GM12874 (cell line): ENCODE measurements around the gene KCTD21.

Experiments used
- TF ChIP-seq, protein P1 (sequence below): IDR thresholded peaks from 2 replicates; pipeline ENCODE4 v1.5.1; 2011; ENCODE audit warnings: low read depth, mild to moderate bottlenecking, control low read depth, low read length, moderate library complexity; ENCODE audit not compliant: insufficient read depth

KCTD21 gene

DNA sequence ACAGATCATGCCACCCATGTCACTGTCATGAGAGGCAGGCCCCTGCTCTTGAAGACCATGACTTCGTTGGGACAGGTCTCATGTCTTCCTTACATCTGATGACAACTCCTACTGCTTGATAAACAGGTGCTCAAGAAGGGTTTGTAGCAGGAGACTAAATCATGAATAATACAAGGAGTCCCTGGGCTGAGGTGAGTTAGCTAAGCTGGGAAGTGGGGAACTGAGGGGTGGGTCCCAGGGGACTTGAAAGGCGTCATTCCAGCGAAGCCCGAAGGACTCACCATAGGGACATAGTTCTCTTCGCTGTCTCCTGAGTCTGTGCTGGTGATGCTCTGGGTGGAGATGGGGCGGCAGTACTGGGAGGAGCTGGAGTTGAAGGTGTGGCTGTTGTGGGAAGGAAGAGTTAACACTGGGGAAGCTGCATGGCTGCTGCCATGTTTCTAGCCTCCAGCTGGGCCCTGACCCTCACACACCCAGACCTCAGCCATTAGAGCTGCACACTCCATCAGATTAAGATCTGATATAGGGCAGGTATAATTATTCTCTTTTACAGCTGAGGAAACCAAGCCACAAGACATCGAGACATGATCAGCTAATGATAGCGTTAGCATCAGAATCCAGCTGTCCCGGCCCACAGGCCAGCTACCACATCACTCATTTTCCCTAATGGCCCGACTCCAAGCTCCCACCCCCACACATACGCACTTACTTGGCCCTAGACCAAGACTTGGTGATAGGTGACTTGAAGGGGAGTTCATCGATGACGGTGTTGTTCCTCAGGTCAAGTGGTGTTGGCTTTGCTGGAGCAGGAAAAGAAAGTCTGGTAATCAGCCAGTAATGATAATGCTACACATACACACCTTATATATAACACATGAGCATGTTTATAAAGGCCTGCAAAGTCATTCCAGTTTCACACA is 33.2 kb upstream of the KCTD21 start:
- TF ChIP-seq, protein P1, sequence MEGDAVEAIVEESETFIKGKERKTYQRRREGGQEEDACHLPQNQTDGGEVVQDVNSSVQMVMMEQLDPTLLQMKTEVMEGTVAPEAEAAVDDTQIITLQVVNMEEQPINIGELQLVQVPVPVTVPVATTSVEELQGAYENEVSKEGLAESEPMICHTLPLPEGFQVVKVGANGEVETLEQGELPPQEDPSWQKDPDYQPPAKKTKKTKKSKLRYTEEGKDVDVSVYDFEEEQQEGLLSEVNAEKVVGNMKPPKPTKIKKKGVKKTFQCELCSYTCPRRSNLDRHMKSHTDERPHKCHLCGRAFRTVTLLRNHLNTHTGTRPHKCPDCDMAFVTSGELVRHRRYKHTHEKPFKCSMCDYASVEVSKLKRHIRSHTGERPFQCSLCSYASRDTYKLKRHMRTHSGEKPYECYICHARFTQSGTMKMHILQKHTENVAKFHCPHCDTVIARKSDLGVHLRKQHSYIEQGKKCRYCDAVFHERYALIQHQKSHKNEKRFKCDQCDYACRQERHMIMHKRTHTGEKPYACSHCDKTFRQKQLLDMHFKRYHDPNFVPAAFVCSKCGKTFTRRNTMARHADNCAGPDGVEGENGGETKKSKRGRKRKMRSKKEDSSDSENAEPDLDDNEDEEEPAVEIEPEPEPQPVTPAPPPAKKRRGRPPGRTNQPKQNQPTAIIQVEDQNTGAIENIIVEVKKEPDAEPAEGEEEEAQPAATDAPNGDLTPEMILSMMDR: no peak

DNA sequence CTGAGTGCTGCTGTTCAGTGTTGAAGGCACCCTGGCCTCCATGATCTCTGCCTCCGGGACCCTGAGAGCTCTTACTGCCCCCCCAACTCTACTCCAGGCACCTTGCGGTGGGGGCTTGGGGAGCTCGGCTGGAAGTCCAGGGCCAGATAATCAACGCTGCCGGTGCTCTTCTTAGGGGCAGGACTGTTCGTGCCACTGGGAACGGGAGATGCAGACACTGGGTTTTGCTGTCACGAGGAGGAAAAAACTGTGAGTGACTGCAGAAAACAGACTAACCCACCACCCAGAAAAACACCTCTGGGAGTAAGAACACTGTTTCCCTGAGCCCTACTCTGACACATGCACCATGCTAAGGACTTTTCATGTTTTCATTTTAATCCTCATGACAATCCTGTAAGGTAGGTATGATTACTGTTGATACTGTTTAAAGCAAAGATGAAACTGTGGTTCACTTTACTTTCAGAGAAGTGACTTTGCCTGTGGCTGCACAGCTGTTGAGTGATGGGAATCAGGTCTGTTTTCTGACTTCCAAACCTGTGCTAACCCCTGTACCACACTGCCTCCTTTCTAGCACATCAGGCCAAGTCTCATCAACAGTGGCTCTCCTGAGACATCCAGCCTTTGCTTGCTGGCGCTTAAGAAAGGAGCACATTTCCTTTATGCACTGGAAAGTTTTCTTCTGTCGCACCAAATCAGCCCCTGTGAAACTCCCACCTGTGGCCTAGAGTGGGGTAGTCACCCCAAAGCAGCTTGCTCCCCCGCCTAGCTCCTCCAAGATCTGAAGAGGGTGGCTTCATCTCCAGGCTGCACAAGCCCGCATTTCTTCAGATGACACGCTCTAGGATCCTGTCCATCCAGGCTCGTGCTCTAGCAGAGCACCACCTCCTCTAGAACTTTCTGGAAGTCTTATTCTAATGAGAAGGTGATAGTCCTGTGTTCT is 32.1 kb upstream of the KCTD21 start:
- TF ChIP-seq, protein P1: no peak

DNA sequence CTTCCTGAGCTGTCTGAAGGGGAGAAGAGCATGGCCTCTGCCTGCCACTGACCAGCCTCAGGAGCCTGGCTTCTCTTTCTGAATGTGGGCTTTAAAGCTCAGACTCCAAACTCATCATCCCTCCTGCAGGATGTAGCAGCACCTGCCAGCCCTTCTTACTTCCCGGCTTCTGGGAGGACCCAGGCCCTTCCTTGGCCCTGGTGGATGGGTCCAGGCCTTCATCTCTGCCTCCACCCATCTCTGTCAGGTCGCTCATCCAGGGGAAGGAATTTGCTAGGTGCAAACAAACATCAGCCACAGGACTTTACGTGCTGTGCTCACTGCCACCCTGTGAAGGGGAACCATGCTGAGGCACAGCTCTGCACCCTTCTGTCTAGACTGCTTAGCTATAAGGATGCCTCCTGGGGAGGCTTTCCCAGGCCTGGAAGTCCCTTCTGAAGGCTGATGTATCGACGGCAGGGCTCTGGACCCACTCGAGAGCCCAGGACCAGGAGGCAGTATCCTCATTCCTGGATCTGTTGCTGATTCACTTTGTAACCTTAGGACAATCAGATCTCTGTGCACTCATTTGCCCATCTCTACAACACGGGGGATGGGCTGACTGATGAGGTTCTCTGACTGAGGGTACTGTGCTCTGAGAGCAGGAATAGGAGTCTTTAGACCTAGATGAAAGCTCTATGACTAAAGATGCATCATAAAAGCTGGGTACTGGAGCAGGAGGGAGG is 31.2 kb upstream of the KCTD21 start:
- TF ChIP-seq, protein P1: no peak

DNA sequence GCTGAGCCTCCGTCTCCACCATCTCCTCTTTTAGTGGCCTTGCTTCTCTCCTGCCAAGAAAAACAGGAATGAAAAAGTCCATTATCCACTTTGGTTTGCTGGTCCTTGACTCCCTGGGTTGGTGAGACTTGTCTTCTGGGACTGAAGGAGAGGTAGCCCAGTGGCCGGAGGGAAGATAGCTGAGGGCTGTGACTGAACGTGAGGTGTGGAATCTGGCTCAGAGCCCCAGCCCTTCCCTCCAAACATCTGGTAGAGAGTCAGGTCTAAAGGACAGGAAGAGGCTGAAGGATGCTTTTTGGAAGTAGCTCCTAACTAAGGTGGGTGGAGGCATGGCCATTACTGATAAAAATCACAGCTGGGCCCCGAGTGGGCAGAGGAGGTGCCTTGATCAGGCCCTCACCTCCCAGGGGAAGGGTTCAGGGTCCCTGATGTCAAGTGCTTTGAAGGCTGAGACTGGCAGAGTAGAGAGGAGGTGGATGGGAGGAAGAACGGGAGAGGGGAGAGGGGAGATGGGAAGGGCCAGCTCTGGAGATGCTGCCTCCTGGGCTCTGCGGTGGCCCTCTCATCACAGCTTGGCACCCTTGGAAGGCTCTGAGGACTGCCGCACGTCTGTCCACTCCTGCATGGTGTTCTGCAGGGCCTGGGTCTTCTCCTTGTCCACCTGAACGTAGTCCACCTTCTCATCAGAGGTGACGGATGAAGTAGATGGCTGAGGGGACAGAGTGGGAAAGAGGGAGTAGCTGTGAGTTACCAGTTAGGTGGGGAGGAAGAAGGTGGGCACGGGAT is 30.5 kb upstream of the KCTD21 start:
- TF ChIP-seq, protein P1: no peak

DNA sequence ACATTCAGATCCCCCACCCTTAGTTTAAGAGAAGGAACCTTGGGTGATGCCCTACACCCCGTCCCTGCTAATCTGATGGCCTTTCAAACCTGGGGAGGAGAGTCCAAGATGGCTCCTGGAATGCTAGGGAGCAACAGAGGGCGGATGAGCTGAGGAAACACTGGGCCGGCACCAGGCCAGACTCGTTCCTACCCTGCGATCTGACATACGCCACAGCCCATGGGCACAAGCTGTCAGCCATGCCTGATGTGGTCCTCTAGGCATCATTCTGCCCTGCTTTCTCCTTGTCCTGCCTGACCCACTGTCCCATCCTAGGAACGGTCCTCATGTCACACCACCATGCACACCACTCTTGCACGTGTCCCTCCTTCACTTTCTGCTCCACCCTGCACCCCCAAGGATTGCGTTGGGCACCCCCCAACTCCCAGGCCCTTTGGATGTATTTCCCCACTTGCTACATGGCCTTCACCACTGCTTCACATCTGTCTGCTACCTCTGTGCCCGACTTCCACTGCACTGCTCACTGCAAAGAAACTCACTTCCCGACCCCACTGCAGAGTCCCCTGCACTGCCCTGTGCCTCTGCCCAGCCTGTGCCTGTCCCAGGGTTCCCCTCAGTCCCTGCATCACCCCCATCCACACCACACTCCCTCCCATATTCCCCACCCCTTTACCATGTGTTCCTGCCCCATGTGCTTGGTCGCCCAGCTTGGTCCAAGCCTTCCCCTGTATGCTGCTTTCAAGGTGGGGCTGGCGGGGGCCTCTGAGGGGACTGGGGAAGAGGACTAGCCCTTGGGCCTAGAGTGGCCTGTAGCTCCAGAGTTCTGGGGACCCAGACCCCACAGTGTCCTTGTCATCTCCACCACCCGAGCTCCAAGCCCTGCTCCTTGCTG is 29.5 kb upstream of the KCTD21 start:
- TF ChIP-seq, protein P1: no peak
